Neural cell (in vitro differentiated cells): Measurements from ENCODE around the gene PPP3R1. TPM values are rescaled to one million over a fixed set of nuclear protein-coding genes. Genes with fewer than 3 reads are reported as not detected.

Source experiments
- H2AFZ ChIP-seq: fragments of 200-600, 300-800 bp; sonication (generic), shearing (Covaris generic); 2 replicates; pipeline ENCODE4 v1.6.0; 2014; ENCODE audit warnings: low read depth, mild to moderate bottlenecking, antibody characterized with exemption, low read length, moderate library complexity
- H3F3A ChIP-seq: fragments of 200-600 bp; shearing (Covaris generic); 2 replicates; pipeline ENCODE4 v1.6.1; 2016; ENCODE audit warnings: mild to moderate bottlenecking, moderate library complexity, mixed read lengths, antibody characterized with exemption, low read length; ENCODE audit not compliant: insufficient read depth, poor library complexity, severe bottlenecking
- H3K27ac ChIP-seq: fragments of 200-600, 300-800 bp; sonication (generic), shearing (Covaris generic); 2 replicates; pipeline ENCODE4 v1.5.1; 2014; ENCODE audit warnings: mild to moderate bottlenecking, low read length, moderate library complexity
- H3K27me3 ChIP-seq: fragments of 300-800, 200-600 bp; sonication (generic), shearing (Covaris generic); 2 replicates; pipeline ENCODE4 v1.6.0; 2014; ENCODE audit warnings: mild to moderate bottlenecking, low read depth, low read length, moderate library complexity; ENCODE audit not compliant: insufficient read depth
- H3K36me3 ChIP-seq: fragments of 300-800, 200-600 bp; sonication (generic), shearing (Covaris generic); 2 replicates; pipeline ENCODE4 v1.5.1; 2014; ENCODE audit warnings: mild to moderate bottlenecking, antibody characterized with exemption, low read length, moderate library complexity; ENCODE audit not compliant: insufficient read depth
- H3K4me2 ChIP-seq: fragments of 300-800, 200-600 bp; sonication (generic), shearing (Covaris generic); 2 replicates; pipeline ENCODE4 v1.6.0; 2014; ENCODE audit warnings: mild to moderate bottlenecking, low read length
- H3K4me3 ChIP-seq: fragments of 300-800, 200-600 bp; sonication (generic), shearing (Covaris generic); 2 replicates; pipeline ENCODE4 v1.5.1; 2014; ENCODE audit warnings: mild to moderate bottlenecking, low read length, moderate library complexity
- H3K79me2 ChIP-seq: fragments of 200-600 bp; shearing (Covaris generic); replicated peaks from 2 replicates; pipeline ENCODE4 v1.6.0; 2014; ENCODE audit warnings: mild to moderate bottlenecking, low read length, moderate library complexity; ENCODE audit not compliant: insufficient read depth
- H3K9ac ChIP-seq: fragments of 300-800, 200-600 bp; sonication (generic), shearing (Covaris generic); 2 replicates; pipeline ENCODE4 v1.6.1; 2016; ENCODE audit warnings: mild to moderate bottlenecking, low read length, mixed read lengths
- H3K9me2 ChIP-seq: fragments of 200-600 bp; shearing (Covaris generic); 2 replicates; pipeline ENCODE4 v1.6.1; 2016; ENCODE audit warnings: mild to moderate bottlenecking, low read length, mixed read lengths; ENCODE audit not compliant: insufficient read depth
- H3K9me3 ChIP-seq: fragments of 200-600, 300-800 bp; sonication (generic), shearing (Covaris generic); 2 replicates; pipeline ENCODE4 v1.6.1; 2016; ENCODE audit warnings: mild to moderate bottlenecking, mixed run types, low read length, moderate library complexity, mixed read lengths
- H4K20me1 ChIP-seq: fragments of 200-600 bp; shearing (Covaris generic); 2 replicates; pipeline ENCODE4 v1.6.1; 2016; ENCODE audit warnings: mild to moderate bottlenecking, mixed run types; ENCODE audit not compliant: insufficient read depth
- CTCF ChIP-seq: fragments of 450-650 bp; IDR thresholded peaks from 2 replicates; pipeline ENCODE4 v1.5.1; 2014; ENCODE audit warnings: antibody characterized with exemption, mild to moderate bottlenecking, moderate library complexity; ENCODE audit not compliant: poor library complexity, severe bottlenecking
- EP300 ChIP-seq: fragments of 450-650 bp; conservative IDR thresholded peaks from 2 replicates; pipeline ENCODE4 v1.6.1; 2014; ENCODE audit warnings: antibody characterized with exemption, mild to moderate bottlenecking, moderate library complexity; ENCODE audit not compliant: poor library complexity, severe bottlenecking
- EZH2 ChIP-seq: fragments of 200-600, 300-800 bp; shearing (Covaris generic), sonication (generic); IDR thresholded peaks from 2 replicates; pipeline ENCODE4 v1.6.1; 2014; ENCODE audit warnings: antibody characterized with exemption, low read length, borderline replicate concordance, mild to moderate bottlenecking; ENCODE audit not compliant: insufficient read depth, poor library complexity, severe bottlenecking
- MXI1 ChIP-seq: fragments of 450-650 bp; conservative IDR thresholded peaks from 2 replicates; pipeline ENCODE4 v1.6.1; 2014; ENCODE audit warnings: antibody characterized with exemption, mild to moderate bottlenecking; ENCODE audit not compliant: poor library complexity, severe bottlenecking
- POLR2AphosphoS5 ChIP-seq: IDR thresholded peaks from 2 replicates; pipeline ENCODE4 v1.6.1; 2012
- RAD21 ChIP-seq: fragments of 450-650 bp; conservative IDR thresholded peaks from 2 replicates; pipeline ENCODE4 v1.6.1; 2014; ENCODE audit warnings: antibody characterized with exemption, mild to moderate bottlenecking, moderate library complexity
- SMC3 ChIP-seq: fragments of 450-650 bp; conservative IDR thresholded peaks from 2 replicates; pipeline ENCODE4 v1.6.1; 2014; ENCODE audit warnings: antibody characterized with exemption, mild to moderate bottlenecking, moderate library complexity; ENCODE audit not compliant: poor library complexity
- TAF1 ChIP-seq: IDR thresholded peaks from 2 replicates; pipeline ENCODE4 v1.6.1; 2012; ENCODE audit warnings: low read depth
- polyA plus RNA-seq: library from polyadenylated mRNA; depleted of rRNA; stranded (reverse); fragments of >200 nt; gene quantifications from 2 replicates; pipeline ENCODE4 v1.2.3, GENCODE V29; 2014
- TF ChIP-seq, protein P1 (sequence below): IDR thresholded peaks from 2 replicates; pipeline ENCODE4 v1.6.1; 2012; ENCODE audit warnings: borderline replicate concordance

Gene PPP3R1
- polyA plus RNA-seq, 1 donor from 2014 or later, result 45.3 TPM

DNA sequence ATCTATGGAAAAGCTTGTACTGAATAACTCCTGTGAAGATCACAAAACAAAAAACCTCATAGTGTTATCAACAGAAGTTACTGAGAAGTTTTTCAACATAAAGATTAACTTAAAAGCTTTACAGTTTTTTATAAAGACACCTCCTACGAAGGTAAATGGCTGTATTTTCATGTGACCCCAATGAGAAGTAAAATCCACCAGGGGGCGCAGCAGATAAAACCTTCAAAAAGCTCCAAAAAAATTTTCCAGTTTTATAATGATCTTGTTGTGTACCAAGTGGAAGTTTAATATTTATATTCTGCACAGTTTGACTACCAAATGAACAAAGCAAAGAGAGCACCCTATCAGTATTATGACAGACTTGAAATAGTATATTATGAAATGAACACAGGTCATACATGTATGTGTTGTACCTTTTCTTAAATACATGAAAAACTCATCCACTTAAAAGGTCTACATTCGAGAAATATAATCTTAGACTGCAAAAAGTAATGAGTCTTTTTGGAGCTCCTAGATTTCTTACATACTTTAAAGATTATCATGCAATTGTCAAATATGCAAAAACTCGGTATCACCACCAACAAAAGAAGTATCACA lies 56.1 kb downstream of the PPP3R1 start:
- Histone ChIP-seq H3K27ac (no peak overlapping the region), H3K9me2 (no peaks in the 10 kb centered on the region), H4K20me1 (no peaks in the 10 kb centered on the region), H3K4me3 (no peak overlapping the region), H2AFZ (no peak overlapping the region), H3K27me3 (no peaks in the 10 kb centered on the region), H3F3A (no peaks in the 10 kb centered on the region), H3K9me3 (no peaks in the 10 kb centered on the region), H3K4me2 (no peak overlapping the region), H3K36me3 (no peaks in the 10 kb centered on the region), H3K9ac (no peak overlapping the region), H3K79me2 (peaks cover 30% of the 10 kb centered on the region)
- TF ChIP-seq EP300 (no peak), TAF1 (no peak), EZH2 (no peak), MXI1 (no peak), POLR2AphosphoS5 (no peak), CTCF (no peak), SMC3 (no peak), RAD21 (no peak)
- TF ChIP-seq, protein P1, sequence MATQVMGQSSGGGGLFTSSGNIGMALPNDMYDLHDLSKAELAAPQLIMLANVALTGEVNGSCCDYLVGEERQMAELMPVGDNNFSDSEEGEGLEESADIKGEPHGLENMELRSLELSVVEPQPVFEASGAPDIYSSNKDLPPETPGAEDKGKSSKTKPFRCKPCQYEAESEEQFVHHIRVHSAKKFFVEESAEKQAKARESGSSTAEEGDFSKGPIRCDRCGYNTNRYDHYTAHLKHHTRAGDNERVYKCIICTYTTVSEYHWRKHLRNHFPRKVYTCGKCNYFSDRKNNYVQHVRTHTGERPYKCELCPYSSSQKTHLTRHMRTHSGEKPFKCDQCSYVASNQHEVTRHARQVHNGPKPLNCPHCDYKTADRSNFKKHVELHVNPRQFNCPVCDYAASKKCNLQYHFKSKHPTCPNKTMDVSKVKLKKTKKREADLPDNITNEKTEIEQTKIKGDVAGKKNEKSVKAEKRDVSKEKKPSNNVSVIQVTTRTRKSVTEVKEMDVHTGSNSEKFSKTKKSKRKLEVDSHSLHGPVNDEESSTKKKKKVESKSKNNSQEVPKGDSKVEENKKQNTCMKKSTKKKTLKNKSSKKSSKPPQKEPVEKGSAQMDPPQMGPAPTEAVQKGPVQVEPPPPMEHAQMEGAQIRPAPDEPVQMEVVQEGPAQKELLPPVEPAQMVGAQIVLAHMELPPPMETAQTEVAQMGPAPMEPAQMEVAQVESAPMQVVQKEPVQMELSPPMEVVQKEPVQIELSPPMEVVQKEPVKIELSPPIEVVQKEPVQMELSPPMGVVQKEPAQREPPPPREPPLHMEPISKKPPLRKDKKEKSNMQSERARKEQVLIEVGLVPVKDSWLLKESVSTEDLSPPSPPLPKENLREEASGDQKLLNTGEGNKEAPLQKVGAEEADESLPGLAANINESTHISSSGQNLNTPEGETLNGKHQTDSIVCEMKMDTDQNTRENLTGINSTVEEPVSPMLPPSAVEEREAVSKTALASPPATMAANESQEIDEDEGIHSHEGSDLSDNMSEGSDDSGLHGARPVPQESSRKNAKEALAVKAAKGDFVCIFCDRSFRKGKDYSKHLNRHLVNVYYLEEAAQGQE, result no peak

- H3K4me3 ChIP-seq, result no peak overlapping the region
- H2AFZ ChIP-seq, result no peak overlapping the region
- TF ChIP-seq EP300 (no peak), TAF1 (no peak), RAD21 (no peak), POLR2AphosphoS5 (no peak), EZH2 (no peak), MXI1 (no peak), CTCF (no peak), SMC3 (no peak)
- TF ChIP-seq, protein P1, result no peak
- H3F3A ChIP-seq, result no peaks in the 10 kb centered on the region
- H3K27me3 ChIP-seq, result no peaks in the 10 kb centered on the region
- no peak overlapping the region for H3K4me2 ChIP-seq
- H3K9me2 ChIP-seq, result no peaks in the 10 kb centered on the region
- no peaks in the 10 kb centered on the region for H3K9me3 ChIP-seq
- peaks cover 30% of the 10 kb centered on the region for H3K79me2 ChIP-seq
- no peaks in the 10 kb centered on the region for H4K20me1 ChIP-seq
- H3K27ac ChIP-seq, result no peak overlapping the region
- H3K9ac ChIP-seq, result no peak overlapping the region
- H3K36me3 ChIP-seq, result no peaks in the 10 kb centered on the region
These were observed 57.2 kb downstream of the PPP3R1 start for GRCh38 chr2:68195096-68195495.
